ENCODE measurements around the gene UPK3BL2.
"Not testable (repeated sequence)": the region's sequence is repeated elsewhere in the genome, so short reads cannot be mapped to it uniquely, and the experiment has no call there.

Gene UPK3BL2

DNA sequence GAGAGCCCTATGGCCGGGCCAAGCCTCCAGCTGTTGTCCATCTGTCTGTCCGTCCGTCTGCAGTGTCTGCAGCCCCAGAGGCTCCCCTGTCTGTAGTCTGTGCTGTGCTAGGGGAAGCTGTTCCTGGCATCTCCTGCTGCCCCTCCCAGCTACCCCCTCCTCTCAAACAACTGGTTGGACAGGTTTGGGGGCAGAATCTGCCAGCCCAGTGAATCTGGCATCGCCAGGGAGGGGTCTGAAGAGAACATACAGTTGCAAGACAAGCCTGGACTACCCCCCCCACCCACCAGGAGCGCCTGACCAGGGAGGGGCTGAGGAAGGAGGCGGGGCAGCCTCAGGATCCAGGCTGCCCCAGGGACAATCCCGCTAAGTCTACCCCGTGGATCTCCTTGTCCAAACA is at the start of gene UPK3BL2:
TSS of gene UPK3BL2 (minus strand) at position 101 of the 400 bp plus-strand sequence. CDS start at position 41, 60 bp downstream.
- H3K4me1 ChIP-seq (ENCODE audit: insufficient read depth, low read length); H3K9me3 ChIP-seq (ENCODE audit: control insufficient read depth, insufficient read depth, low read length); H3K9ac ChIP-seq (ENCODE audit: low read depth, low read length); H3K36me3 ChIP-seq (ENCODE audit: insufficient read depth, low read length): not testable (repeated sequence)

DNA sequence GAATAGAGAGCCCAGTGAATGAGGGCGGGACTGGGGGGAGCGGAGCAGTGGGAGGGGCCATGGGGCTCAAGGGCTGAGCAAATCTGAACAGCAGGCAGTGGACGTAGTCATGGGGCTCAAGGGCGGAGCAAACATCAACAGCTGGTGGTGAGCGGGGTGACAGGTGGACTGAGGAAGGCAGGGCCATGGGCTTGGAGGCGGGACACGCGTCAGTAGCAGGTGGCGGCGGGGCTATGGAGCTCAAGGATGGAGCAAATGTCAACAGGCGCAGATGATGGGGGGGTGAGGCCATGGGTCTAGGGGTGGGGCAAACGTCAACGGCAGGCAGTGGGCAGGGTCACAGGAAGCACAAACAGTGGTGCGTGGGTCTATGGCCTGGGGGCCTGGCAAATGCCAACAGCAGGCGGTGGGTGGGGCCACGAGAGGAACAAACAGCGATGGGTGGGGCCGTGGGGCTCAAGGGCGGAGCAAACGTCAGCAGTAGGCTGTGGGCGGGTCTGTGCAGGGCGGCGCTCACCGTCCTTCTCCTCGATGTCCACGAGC is 49.1 kb upstream of the UPK3BL2 start:
- H3K4me1 ChIP-seq (ENCODE audit: insufficient read depth, low read length); H3K9ac ChIP-seq (ENCODE audit: low read depth, low read length); H3K9me3 ChIP-seq (ENCODE audit: control insufficient read depth, insufficient read depth, low read length); H3K36me3 ChIP-seq (ENCODE audit: insufficient read depth, low read length): not testable (repeated sequence)

- H3K4me1 ChIP-seq (ENCODE audit: insufficient read depth, low read length); H3K36me3 ChIP-seq (ENCODE audit: insufficient read depth, low read length); H3K9me3 ChIP-seq (ENCODE audit: control insufficient read depth, insufficient read depth, low read length); H3K9ac ChIP-seq (ENCODE audit: low read depth, low read length): not testable (repeated sequence)
Observed at GRCh38 chr7:102589857-102590256, 46.4 kb upstream of the UPK3BL2 start.

DNA sequence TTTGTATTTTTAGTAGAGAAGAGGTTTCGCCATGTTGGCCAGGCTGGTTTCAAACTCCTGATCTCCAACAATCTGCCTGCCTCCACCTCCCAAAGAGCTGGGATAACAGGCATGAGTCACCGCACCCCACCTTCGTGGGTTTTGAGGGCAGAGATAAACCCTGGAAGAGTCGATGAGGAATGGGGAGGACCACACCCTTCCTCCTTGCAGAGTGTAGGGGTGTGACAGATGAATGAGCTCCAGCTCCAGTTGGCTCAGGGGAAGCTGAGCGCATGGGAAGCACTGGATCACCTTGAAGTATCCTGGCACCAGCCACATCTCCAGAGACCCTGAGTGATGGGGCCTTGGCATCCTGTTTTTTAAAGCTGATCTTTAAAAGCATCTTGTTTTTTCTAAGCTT is 40.0 kb upstream of the UPK3BL2 start:
- not testable (repeated sequence) for H3K9me3 ChIP-seq (ENCODE audit: control insufficient read depth, insufficient read depth, low read length); H3K4me1 ChIP-seq (ENCODE audit: insufficient read depth, low read length); H3K9ac ChIP-seq (ENCODE audit: low read depth, low read length); H3K36me3 ChIP-seq (ENCODE audit: insufficient read depth, low read length)

DNA sequence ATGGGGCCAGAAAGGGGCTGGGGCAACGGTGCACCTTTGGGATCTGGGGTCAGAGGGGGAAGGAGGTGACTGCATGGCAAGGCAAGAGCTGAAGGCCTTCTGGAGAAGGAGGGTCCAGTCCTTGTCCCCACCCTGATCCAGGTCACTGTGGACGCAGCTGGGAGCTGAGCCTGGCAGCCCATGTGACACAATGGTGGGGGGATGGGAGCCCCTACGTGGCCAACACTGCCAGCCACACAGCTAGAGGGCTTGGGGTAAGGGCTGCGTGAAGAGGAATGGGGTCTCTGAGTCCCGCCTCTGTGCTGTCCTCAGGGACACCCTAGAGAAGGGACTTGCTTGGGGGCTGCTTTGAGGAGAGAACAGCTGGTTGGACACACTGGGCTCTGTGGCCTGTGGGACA is 38.2 kb upstream of the UPK3BL2 start:
- H3K36me3 ChIP-seq (ENCODE audit: insufficient read depth, low read length); H3K9ac ChIP-seq (ENCODE audit: low read depth, low read length); H3K9me3 ChIP-seq (ENCODE audit: control insufficient read depth, insufficient read depth, low read length); H3K4me1 ChIP-seq (ENCODE audit: insufficient read depth, low read length): not testable (repeated sequence)

GRCh38 chr7:102578486-102578885 is 35.0 kb upstream of the UPK3BL2 start:
- not testable (repeated sequence) for H3K9ac ChIP-seq (ENCODE audit: low read depth, low read length); H3K4me1 ChIP-seq (ENCODE audit: insufficient read depth, low read length); H3K9me3 ChIP-seq (ENCODE audit: control insufficient read depth, insufficient read depth, low read length); H3K36me3 ChIP-seq (ENCODE audit: insufficient read depth, low read length)

GRCh38 chr7:102577315-102578240 is 34.1 kb upstream of the UPK3BL2 start:
- H3K4me1 ChIP-seq (ENCODE audit: insufficient read depth, low read length); H3K9me3 ChIP-seq (ENCODE audit: control insufficient read depth, insufficient read depth, low read length); H3K36me3 ChIP-seq (ENCODE audit: insufficient read depth, low read length); H3K9ac ChIP-seq (ENCODE audit: low read depth, low read length): not testable (repeated sequence)

GRCh38 chr7:102576363-102576762 is 32.9 kb upstream of the UPK3BL2 start:
- not testable (repeated sequence) for H3K9ac ChIP-seq (ENCODE audit: low read depth, low read length); H3K9me3 ChIP-seq (ENCODE audit: control insufficient read depth, insufficient read depth, low read length); H3K4me1 ChIP-seq (ENCODE audit: insufficient read depth, low read length)

GRCh38 chr7:102574607-102575006 is 31.1 kb upstream of the UPK3BL2 start:
- not testable (repeated sequence) for H3K4me1 ChIP-seq (ENCODE audit: insufficient read depth, low read length); H3K9me3 ChIP-seq (ENCODE audit: control insufficient read depth, insufficient read depth, low read length); H3K36me3 ChIP-seq (ENCODE audit: insufficient read depth, low read length); H3K9ac ChIP-seq (ENCODE audit: low read depth, low read length)

More at GRCh38 chr7:102576363-102576762, 32.9 kb upstream of the UPK3BL2 start:
- not testable (repeated sequence) for H3K36me3 ChIP-seq (ENCODE audit: insufficient read depth, low read length)

GRCh38 chr7:102572261-102573239 is 29.1 kb upstream of the UPK3BL2 start, which contains the start of gene POLR2J3:
Gene POLR2J3 (minus strand): TSS chr7:102572583. CDS start chr7:102572521, 62 bp downstream.
- H3K36me3 ChIP-seq (ENCODE audit: insufficient read depth, low read length); H3K9me3 ChIP-seq (ENCODE audit: control insufficient read depth, insufficient read depth, low read length); H3K4me1 ChIP-seq (ENCODE audit: insufficient read depth, low read length): not testable (repeated sequence)
- H3K9ac ChIP-seq (ENCODE audit: low read depth, low read length): peak within 1 kb of the TSS; percentile 62; the same call in 1 of the 2 replicates

DNA sequence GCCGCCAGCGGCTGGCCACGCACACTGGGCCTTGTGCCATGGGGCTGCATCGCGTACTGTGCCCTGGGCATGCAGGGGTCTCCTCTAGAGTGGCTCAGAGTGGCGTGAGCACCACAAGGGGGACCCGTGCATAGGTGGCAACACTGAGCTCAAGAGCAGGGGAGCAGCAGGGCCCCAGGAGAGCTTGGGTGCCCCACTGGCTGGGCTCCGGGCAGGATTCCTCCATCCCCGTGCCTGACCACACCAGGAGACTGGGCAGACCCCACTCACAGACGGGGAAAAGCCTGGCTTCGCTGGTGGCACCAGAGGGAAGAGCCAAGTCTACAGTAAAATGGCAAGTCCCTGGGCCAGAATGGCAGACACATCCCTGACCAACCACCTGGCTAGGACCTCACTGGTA is 25.1 kb upstream of the UPK3BL2 start:
- not testable (repeated sequence) for H3K9me3 ChIP-seq (ENCODE audit: control insufficient read depth, insufficient read depth, low read length); H3K9ac ChIP-seq (ENCODE audit: low read depth, low read length); H3K4me1 ChIP-seq (ENCODE audit: insufficient read depth, low read length); H3K36me3 ChIP-seq (ENCODE audit: insufficient read depth, low read length)

DNA sequence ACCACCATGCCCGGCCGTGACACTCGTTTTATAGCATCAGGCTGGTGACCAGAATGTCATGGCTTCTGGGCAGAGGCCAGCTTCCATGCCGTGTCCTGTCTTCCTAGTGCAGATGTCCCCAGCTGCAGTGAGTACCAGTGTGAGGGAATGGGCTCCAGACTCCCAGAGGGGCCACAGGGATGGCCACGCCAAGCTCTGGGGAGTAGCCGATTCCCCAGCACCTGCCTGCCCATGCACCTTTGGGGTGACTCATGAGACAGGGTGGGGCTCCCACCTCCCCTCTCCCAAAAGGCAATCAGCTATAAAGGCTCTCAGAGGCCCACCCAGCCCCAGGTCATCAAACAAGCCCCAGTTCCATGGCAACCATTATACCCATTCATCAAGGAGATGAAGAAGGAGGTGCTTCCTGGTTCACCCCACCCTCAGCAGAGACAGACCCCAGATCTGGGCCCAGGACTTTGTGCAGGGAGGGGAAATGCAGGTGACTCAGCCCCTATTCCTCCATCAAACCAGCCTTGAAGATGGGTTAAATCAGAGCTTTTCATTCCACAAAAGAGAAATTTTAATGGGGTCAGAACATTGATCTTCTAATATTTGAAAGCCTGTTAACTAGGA is 7.4 kb upstream of the UPK3BL2 start, which contains the start of gene SPDYE2:
TSS of gene SPDYE2 (plus strand) at position 419 of the 615 bp plus-strand sequence. CDS start 2,030 bp downstream, outside the sequence.
- not testable (repeated sequence) for H3K9ac ChIP-seq (ENCODE audit: low read depth, low read length); H3K36me3 ChIP-seq (ENCODE audit: insufficient read depth, low read length); H3K4me1 ChIP-seq (ENCODE audit: insufficient read depth, low read length); H3K9me3 ChIP-seq (ENCODE audit: control insufficient read depth, insufficient read depth, low read length)

DNA sequence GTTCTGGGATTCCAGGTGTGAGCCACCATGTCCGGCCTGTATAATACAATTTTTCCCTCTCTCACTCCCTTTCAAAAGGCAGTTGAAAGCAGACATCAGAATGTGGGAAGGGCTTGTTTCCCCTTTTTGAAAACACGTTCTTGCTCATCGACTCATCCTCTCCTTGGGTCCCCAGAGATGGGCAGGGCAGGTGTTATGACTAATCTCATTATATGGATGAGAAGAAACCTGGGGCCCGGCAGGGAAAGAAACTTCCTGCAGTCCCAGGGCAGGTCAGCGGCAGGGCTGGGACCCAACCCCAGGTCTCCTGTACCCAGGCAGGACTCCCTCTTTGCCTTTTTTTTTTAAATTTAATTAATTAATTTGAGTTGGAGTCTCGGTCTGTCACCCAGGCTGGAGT is 2.9 kb upstream of the UPK3BL2 start:
- not testable (repeated sequence) for H3K9me3 ChIP-seq (ENCODE audit: control insufficient read depth, insufficient read depth, low read length); H3K9ac ChIP-seq (ENCODE audit: low read depth, low read length); H3K4me1 ChIP-seq (ENCODE audit: insufficient read depth, low read length); H3K36me3 ChIP-seq (ENCODE audit: insufficient read depth, low read length)

DNA sequence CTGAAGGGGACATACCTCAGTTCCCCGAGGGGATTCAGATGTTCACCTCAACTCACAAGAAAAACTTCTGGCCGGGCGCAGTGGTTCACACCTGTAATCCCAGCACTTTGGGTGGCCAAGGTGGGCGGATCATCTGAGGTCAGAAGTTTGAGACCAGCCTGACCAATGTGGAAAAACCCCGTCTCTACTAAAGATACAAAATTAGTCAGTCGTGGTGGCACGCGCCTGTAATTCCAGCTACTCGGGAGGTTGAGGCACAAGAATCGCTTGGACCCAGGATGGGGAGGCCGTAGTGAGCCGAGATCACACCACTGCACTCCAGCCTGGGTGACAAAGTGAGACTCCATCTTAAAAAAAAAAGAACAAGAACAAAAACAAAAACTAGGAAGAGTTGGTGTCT is 1.8 kb upstream of the UPK3BL2 start:
- not testable (repeated sequence) for H3K4me1 ChIP-seq (ENCODE audit: insufficient read depth, low read length); H3K9me3 ChIP-seq (ENCODE audit: control insufficient read depth, insufficient read depth, low read length); H3K9ac ChIP-seq (ENCODE audit: low read depth, low read length); H3K36me3 ChIP-seq (ENCODE audit: insufficient read depth, low read length)

All from ES-I3 (cell line).